ENCODE measurements around the gene PTPN5.

GRCh38 chr11:18707811-18708340 lies 83.7 kb downstream of the PTPN5 start:
- no peak for TF ChIP-seq EZH2 (IDR thresholded peaks at IDR 0.05)
- no peak for TF ChIP-seq POLR2AphosphoS5 (IDR thresholded peaks at IDR 0.05; ENCODE audit: borderline replicate concordance, low read depth, low read length)
- TF ChIP-seq FOXP2 (optimal IDR thresholded peaks at IDR 0.05; ENCODE audit: control extremely low read depth, extremely low read length, insufficient read depth), result no peak
